D721Med (cell line): Measurements from ENCODE around the gene ATP6V1A.

Source experiments
- DNase-seq: peaks from one replicate; pipeline ENCODE4 v3.0.0; 2011; ENCODE audit warnings: low spot score; ENCODE audit not compliant: insufficient read length
- FAIRE-seq: peaks from 2 replicates; lab custom pipeline; 2011; peaks lifted over from hg19 to GRCh38; lab: Jason Lieb, UNC
- TF ChIP-seq, protein P1 (sequence below): IDR thresholded peaks from 2 replicates; pipeline ENCODE4 v1.5.1; 2012; ENCODE audit warnings: mild to moderate bottlenecking, control low read depth; ENCODE audit not compliant: insufficient read depth; ENCODE audit errors: missing control alignments

The ATP6V1A gene

DNA sequence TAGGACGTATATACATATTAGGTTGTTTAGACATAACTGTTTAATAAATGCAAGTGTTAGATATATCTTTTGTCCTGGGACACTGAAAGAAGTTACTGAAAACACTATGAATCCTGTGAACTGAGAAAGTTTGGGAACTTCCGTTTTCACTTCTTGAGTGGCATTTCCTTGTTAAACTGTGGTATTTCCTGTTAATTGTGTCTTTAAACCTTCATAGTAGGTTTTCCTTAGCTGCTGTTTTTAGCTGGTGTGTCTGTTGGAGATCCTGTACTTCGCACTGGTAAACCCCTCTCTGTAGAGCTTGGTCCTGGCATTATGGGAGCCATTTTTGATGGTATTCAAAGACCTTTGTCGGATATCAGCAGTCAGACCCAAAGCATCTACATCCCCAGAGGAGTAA is 37.1 kb downstream of the ATP6V1A start:
- TF ChIP-seq, protein P1, sequence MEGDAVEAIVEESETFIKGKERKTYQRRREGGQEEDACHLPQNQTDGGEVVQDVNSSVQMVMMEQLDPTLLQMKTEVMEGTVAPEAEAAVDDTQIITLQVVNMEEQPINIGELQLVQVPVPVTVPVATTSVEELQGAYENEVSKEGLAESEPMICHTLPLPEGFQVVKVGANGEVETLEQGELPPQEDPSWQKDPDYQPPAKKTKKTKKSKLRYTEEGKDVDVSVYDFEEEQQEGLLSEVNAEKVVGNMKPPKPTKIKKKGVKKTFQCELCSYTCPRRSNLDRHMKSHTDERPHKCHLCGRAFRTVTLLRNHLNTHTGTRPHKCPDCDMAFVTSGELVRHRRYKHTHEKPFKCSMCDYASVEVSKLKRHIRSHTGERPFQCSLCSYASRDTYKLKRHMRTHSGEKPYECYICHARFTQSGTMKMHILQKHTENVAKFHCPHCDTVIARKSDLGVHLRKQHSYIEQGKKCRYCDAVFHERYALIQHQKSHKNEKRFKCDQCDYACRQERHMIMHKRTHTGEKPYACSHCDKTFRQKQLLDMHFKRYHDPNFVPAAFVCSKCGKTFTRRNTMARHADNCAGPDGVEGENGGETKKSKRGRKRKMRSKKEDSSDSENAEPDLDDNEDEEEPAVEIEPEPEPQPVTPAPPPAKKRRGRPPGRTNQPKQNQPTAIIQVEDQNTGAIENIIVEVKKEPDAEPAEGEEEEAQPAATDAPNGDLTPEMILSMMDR, result no peak
- DNase-seq (no peak), FAIRE-seq (no peak)

DNA sequence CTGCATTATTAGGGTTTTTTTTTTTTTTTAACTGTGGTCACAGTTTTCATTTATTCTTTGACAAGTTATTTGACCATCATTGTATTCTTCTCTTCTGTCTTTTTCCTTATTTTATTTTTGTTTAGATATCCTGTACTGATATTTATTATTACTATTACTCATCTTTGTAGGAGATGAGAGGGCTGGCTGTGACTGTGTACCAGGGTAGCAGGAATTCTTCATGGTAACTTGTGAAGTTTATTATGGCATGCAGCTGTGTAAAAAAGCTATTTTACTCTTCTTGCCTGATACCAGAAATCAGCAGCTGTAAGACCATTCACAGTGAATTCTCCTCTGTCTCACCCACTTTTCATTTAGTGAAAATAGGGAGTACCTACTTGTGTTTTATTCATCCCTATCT is 44.5 kb downstream of the ATP6V1A start:
- TF ChIP-seq, protein P1, result no peak
- no peak for FAIRE-seq
- DNase-seq, result no peak

DNA sequence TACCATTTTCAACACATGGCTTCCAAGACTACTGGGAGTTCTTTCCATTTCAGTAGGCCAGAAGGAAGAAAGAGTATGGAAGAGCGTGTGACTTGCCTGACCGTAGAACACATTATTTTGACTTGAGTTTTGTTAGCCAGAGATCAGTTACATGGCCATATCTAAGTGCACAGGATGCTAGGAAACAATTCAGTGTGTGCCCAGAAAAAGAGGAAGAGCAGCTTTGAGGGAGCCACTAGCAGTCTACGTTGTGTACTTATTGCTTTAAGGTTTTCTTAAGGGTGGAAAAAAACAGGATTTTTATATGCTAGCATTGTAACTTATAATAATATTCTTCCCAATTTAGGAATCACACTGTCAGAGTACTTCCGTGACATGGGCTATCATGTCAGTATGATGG is 47.7 kb downstream of the ATP6V1A start:
- TF ChIP-seq, protein P1, result no peak
- DNase-seq (no peak), FAIRE-seq (no peak)

DNA sequence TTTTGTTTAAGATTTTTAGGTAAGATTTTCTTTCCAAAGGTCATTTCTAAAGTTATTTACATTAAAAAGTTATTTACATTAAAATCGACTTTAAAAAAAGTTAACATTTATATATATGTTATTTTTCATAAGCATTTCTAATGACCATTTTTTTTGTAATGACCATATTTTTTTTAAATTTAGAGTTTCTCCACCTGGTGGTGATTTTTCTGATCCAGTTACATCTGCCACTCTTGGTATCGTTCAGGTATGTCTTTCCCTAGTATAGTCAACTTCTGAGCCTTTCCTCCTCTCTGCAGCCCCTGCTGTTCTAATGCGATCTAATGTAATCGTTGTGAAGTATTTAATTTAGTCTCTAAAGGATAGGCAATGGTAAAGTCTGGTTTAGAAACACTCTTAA is 48.9 kb downstream of the ATP6V1A start:
- FAIRE-seq (no peak), DNase-seq (no peak)
- TF ChIP-seq, protein P1, result no peak

DNA sequence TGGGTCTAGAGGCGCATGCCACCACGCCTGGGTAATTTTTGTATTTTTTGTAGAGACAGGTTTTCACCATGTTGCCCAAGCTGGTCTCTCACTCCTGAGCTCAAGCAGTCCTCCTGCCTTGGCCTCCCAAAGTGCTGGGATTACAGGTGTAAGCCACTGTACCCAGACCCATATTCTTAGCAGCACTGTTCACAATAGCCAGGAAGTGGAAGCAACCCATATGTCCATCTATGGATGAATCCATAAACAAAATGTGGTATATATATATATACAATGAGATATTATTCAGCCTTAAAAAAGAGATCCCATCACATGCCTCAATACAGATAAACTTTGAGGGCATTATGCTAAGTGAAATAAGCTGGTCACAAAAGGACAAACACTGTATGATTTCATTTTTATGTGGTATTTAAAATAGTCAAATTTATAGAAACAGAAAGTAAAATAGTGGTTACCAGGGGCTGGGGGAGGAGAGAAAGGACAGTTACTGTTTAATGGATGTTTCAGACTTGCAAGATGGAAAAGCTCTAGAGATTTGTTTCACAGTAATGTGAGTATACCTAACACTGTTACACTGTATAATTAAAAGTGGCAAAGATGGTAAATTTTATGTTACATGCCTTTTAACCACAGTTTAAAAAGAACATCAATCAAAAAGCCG is 56.1 kb downstream of the ATP6V1A start:
- DNase-seq (no peak), FAIRE-seq (no peak)
- TF ChIP-seq, protein P1, result no peak

DNA sequence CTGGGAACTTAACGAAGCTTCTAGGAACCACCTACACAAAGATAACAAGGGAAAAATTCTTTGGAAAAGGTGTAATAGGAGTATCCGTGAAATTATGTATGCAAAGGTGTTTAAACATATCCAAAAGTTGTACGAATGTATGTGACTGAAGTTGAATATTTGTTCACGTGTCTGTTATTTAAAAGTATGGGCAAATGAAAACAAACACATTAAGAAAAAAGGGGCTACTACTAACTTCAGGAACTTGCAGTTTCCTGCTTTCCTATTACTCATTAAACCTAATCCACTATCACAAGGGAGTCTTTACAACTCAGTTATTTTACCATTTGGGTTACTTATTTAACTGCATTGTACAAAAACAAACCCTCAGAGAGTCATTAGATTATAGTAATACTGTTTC is 57.8 kb downstream of the ATP6V1A start:
- FAIRE-seq (no peak), DNase-seq (no peak)
- TF ChIP-seq, protein P1, result no peak

DNA sequence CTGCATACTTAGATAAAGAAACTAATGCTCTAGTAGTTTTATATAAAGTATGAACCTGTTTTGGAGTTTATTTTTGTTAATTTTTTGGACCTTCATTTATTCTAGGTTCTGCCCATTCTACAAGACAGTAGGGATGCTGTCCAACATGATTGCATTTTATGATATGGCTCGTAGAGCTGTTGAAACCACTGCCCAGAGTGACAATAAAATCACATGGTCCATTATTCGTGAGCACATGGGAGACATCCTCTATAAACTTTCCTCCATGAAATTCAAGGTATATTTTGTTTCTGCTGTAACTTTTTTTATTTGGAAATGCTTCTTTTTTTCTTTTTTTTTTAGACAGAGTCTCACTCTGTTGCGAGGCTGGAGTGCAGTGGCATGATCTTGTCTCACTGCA is 58.4 kb downstream of the ATP6V1A start:
- TF ChIP-seq, protein P1, result no peak
- FAIRE-seq (no peak), DNase-seq (no peak)
